PFSK-1 (cell line): ENCODE measurements around the gene BRIP1.

Experiments used
- FOXP2 ChIP-seq: optimal IDR thresholded peaks from 2 replicates; pipeline ENCODE3; 2011; ENCODE audit warnings: borderline replicate concordance, control low read depth, inconsistent platforms; ENCODE audit not compliant: insufficient read depth; ENCODE audit errors: extremely low read length, extremely low read depth
- POLR2AphosphoS5 ChIP-seq: IDR thresholded peaks from 2 replicates; pipeline ENCODE4 v1.6.1; 2012; ENCODE audit warnings: low read depth, mild to moderate bottlenecking, control low read depth, low read length, moderate library complexity
- REST ChIP-seq, 2 experiments: IDR thresholded peaks; 2 replicates each; pipeline versions ENCODE4 v1.6.1 to v1.8.0; 2011 to 2012; ENCODE audit warnings: low read depth in 2 of 2, low read length in 2 of 2, control low read depth in 1 of 2, inconsistent platforms in 1 of 2, mild to moderate bottlenecking in 1 of 2, moderate library complexity in 1 of 2; ENCODE audit not compliant: insufficient read depth in 1 of 2
- SIN3A ChIP-seq: IDR thresholded peaks from 2 replicates; pipeline ENCODE4 v1.6.1; 2012; ENCODE audit warnings: mild to moderate bottlenecking, low read length, moderate library complexity, borderline replicate concordance; ENCODE audit not compliant: insufficient read depth
- TAF1 ChIP-seq: IDR thresholded peaks from 2 replicates; pipeline ENCODE4 v1.6.1; 2012; ENCODE audit warnings: low read length, control low read depth, borderline replicate concordance; ENCODE audit not compliant: insufficient read depth

GRCh38 chr17:61687769-61688168, 175.6 kb downstream of the BRIP1 start:
- no peak for TF ChIP-seq SIN3A
- TF ChIP-seq TAF1 = no peak
- no peak for TF ChIP-seq REST (IDR thresholded peaks at IDR 0.05; ENCODE audit: insufficient read depth in 1 of 2, low read depth in 2 of 2, low read length in 2 of 2)
- no peak for TF ChIP-seq POLR2AphosphoS5
- TF ChIP-seq FOXP2 = no peak
